ENCODE results near the gene STPG4. TPM values are rescaled to one million over a fixed set of nuclear protein-coding genes. Genes with fewer than 3 reads are reported as not detected.
"Not testable (repeated sequence)": the region's sequence is repeated elsewhere in the genome, so short reads cannot be mapped to it uniquely, and the experiment has no call there.

The STPG4 gene
- total RNA-seq, 1 donor from 2014 or later, result not detected

DNA sequence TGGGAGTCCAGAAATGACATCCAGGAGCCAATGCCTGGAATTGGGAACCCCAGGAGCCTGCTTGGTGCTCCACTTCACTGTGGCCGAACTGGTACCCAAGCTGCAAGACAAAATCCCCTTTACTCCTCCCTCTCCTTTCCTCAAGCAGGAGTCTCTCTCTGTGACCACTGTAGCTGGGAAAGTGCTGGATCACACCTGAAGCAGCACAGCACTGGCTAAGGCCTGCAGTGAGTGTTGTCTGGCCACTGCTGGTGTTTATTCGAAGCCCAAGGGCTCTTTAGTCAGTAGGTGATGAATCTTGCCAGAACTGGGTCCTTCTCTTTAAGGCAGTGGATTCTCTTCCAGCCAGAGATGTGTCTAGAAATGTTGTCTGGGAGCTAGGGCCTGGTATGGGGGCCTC is 26.4 kb downstream of the STPG4 start:
- no peak overlapping the region for H3K4me3 ChIP-seq (ENCODE audit: low read depth, low read length)
- no peak for DNase-seq (ENCODE audit: low read depth)
- TF ChIP-seq, protein P1, sequence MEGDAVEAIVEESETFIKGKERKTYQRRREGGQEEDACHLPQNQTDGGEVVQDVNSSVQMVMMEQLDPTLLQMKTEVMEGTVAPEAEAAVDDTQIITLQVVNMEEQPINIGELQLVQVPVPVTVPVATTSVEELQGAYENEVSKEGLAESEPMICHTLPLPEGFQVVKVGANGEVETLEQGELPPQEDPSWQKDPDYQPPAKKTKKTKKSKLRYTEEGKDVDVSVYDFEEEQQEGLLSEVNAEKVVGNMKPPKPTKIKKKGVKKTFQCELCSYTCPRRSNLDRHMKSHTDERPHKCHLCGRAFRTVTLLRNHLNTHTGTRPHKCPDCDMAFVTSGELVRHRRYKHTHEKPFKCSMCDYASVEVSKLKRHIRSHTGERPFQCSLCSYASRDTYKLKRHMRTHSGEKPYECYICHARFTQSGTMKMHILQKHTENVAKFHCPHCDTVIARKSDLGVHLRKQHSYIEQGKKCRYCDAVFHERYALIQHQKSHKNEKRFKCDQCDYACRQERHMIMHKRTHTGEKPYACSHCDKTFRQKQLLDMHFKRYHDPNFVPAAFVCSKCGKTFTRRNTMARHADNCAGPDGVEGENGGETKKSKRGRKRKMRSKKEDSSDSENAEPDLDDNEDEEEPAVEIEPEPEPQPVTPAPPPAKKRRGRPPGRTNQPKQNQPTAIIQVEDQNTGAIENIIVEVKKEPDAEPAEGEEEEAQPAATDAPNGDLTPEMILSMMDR (conservative IDR thresholded peaks at IDR 0.05; ENCODE audit: low read depth, low read length), result no peak

DNA sequence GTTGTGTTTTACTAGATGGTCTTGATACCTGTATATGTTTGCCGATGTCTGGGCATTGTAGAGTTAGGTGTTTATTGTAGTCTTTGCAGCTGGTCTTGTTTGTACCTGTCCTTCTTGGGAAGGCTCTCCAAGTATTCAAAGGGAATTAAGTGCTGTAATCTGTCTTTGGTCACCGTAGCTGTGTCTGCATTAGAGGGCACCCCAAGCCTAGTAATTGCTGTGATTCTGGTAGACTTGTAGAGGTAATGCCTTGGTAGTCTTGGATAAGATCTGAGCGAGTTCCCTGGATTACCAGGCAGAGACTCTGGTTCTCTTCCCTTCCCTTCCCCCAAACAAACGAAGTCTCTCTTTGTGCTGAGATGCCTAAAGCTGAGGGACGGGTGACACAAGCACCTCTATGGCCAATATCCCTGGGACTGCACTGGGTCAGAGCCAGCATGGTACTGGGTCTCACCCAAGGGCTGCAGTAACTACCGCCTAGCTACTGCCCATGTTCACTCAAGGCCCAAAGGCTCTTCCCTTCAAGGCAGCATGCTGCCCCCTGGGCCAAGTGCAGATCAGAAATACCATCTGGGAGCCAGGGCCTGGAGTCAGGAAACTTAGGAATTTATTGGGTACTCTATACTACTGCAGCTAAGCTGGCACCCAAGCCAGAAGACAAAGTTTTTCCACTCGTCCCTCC is 27.1 kb downstream of the STPG4 start:
- DNase-seq (ENCODE audit: low read depth), result no peak
- no peak overlapping the region for H3K4me3 ChIP-seq (ENCODE audit: low read depth, low read length)
- TF ChIP-seq, protein P1 (conservative IDR thresholded peaks at IDR 0.05; ENCODE audit: low read depth, low read length), result peak; percentile 12

DNA sequence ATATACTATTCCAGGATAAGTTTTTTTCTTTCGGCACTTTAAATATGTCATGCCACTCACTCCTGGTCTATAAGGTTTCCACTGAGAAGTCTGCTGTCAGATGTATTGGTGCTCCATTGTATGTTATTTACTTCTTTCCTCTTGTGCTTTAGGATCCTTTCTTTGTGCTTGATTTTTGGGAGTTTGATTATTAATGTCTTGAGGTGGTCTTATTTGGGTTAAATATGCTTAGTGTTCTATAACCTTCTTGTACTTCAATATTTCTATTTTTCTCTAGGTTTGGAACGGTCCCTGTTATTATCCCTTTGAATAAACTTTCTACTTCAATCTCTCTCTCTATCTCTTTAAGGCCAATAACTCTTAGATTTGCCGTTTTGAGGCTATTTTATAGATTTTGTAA is 28.3 kb downstream of the STPG4 start:
- TF ChIP-seq, protein P1 (conservative IDR thresholded peaks at IDR 0.05; ENCODE audit: low read depth, low read length), result no peak
- no peak for DNase-seq (ENCODE audit: low read depth)
- H3K4me3 ChIP-seq (ENCODE audit: low read depth, low read length), result no peak overlapping the region

DNA sequence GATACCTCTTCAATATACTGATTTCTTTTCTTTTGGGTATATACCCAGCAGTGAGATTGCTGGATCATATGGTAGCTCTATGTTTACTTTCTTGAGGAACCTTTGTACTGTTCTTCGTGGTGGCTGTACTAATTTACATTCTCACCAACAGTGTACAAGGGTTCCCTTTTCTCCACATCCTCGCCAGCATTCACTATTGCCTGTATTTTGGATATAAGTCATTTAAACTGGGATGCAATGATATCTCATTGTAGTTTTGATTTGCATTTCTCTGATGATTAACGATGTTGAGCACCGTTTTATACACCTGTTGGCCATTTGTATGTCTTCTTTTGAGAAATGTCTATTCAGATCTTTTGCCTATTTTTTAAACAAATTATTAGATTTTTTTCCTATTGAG is 30.4 kb downstream of the STPG4 start:
- H3K4me3 ChIP-seq (ENCODE audit: low read depth, low read length); DNase-seq (ENCODE audit: low read depth): not testable (repeated sequence)

DNA sequence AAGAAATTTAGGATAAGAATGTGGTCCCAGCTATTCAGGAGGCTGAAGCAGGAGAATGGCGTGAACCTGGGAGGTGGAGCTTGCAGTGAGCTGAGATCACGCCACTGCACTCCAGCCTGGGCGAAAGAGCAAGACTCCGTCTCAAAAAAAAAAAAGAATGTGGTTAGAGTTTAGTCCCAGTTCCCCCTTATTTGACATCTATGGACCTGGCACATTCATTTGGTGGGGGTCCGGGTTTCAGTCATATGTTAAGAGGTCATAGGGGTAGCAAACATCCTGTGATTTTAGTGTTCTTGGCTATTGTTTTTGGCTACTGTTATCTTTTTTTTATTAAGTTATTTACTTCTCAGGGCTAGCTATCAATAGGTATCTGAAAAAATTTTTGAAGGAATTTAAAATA is 34.7 kb downstream of the STPG4 start:
- H3K4me3 ChIP-seq (ENCODE audit: low read depth, low read length); DNase-seq (ENCODE audit: low read depth): not testable (repeated sequence)

DNA sequence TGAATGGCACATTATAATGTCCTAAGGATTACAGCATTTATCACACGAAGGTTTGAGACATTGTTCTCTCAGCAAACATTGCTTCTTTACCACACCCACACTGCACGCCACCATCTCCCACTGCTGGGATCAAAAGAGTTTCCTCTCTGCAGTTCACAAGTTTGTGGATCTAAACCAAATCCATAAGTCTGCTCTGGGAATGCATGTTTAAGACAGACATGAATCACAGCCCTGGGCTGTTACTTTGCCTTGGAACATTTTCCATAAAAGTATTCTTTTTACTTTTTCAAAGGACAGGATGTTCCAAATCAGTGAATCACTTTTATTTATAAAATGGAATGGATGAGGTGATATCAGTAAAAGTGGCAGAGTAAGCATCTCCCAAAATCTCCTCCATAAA is 36.1 kb downstream of the STPG4 start:
- H3K4me3 ChIP-seq (ENCODE audit: low read depth, low read length), result no peak overlapping the region
- TF ChIP-seq, protein P1 (conservative IDR thresholded peaks at IDR 0.05; ENCODE audit: low read depth, low read length), result no peak
- DNase-seq (ENCODE audit: low read depth), result no peak

DNA sequence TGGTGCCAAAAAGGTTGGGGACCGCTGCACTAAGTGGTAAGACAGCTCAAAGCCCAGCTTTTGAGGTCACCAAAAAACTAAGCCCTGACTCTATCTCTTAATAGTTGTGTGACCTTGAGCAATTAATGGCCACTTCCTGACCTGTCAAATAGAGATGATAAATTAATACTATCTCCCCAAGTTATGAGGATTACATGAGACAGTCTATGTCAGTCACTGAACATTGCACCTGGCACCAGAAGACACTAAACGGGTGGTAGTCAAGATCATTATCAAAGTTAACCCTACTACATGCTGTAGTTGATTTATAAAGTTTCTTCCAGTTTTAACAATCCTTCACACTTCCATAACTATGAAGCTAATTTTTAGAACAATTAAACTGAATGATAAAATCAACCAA is 36.5 kb downstream of the STPG4 start:
- TF ChIP-seq, protein P1 (conservative IDR thresholded peaks at IDR 0.05; ENCODE audit: low read depth, low read length), result no peak
- DNase-seq (ENCODE audit: low read depth), result no peak
- H3K4me3 ChIP-seq (ENCODE audit: low read depth, low read length), result no peak overlapping the region

DNA sequence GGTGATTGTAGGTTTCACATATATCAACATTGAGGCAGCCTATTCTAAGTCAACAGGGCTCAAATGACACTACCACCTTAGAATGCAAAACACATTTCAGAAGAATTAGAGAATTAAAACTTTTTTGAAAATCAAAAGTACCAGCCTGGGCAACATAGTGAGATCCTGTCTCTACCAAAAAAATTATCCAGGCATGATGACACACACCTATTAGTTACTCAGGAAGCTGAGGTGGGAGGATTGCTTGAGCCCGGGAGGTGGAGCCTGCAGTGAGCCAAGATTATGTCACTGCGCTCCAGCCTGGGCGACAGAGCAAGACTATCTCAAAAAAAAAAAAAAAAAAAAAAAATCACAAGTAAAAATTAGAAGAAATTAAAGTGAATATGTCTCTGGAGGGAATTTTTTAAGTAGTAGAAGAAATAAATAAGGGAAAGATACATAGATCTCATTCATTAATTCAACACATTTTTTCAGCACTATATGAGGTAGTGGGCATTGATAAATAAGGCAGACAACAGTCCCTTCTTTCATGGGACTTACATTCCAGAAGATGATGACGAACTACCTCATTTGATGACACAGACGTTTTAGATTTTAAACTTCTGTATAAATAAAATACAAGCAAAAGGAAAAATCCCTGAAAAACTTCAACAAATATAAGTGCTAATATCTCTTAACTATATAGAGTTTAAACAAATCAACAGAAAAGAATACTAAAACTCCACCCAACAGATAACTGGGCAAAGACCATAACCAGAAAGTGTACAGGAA is 42.3 kb downstream of the STPG4 start:
- no peak overlapping the region for H3K4me3 ChIP-seq (ENCODE audit: low read depth, low read length)
- TF ChIP-seq, protein P1 (conservative IDR thresholded peaks at IDR 0.05; ENCODE audit: low read depth, low read length), result no peak
- DNase-seq (ENCODE audit: low read depth), result no peak
